Left lung (tissue), 10 donors: Measurements from ENCODE around the gene KPNA3. TPM values are rescaled to one million over a fixed set of nuclear protein-coding genes. Genes with fewer than 3 reads are reported as not detected.

ENCODE experiments used
- ATAC-seq: fragments of 200-7000 bp; cut with Tn5 transposase; one replicate; pipeline ENCODE4 v1.9.1; 2020; ENCODE audit warnings: moderate library complexity
- DNase-seq, 4 donors: peaks; one replicate each; pipeline ENCODE4 v3.0.0-alpha.2; 2013 to 2020
- H3K27ac ChIP-seq, 2 donors: fragments of 200-600 bp; sonication (generic) in 1 of 2; one replicate each; pipeline versions ENCODE4 v1.5.0 to v1.8.0; 2020 to 2021
- H3K27me3 ChIP-seq, 2 donors: fragments of 200-600 bp; sonication (generic) in 1 of 2; one replicate each; pipeline versions ENCODE4 v1.5.0 to v1.8.0; 2020 to 2021
- H3K36me3 ChIP-seq, 2 donors: fragments of 200-600 bp; sonication (generic) in 1 of 2; one replicate each; pipeline versions ENCODE4 v1.5.0 to v1.8.0; 2020 to 2021
- H3K4me1 ChIP-seq, 2 donors: fragments of 200-600 bp; one replicate each; pipeline ENCODE4 v1.8.0; 2021
- H3K4me3 ChIP-seq, 2 donors: fragments of 200-600 bp; sonication (generic) in 1 of 2; one replicate each; pipeline versions ENCODE4 v1.5.0 to v1.8.0; 2020 to 2021; ENCODE audit warnings: mild to moderate bottlenecking in 1 of 2
- H3K9me3 ChIP-seq, 2 donors: fragments of 200-600 bp; sonication (generic) in 1 of 2; one replicate each; pipeline versions ENCODE4 v1.5.0 to v1.8.0; 2020 to 2021
- intact Hi-C, 2 donors: fragments of 100-400 bp; cut with DNase I; formaldehyde crosslinking; loops; one replicate each; pipeline versions ENCODE4 v1.11.2 to v1.14.2; 2022
- polyA plus RNA-seq, 6 donors: library from polyadenylated mRNA; unstranded; fragments of 120-200 nt; gene quantifications; one replicate each; pipeline ENCODE4 v1.2.1, GENCODE V29; 2013; ENCODE audit not compliant: insufficient read length in 6 of 6
- total RNA-seq, 2 donors: library from RNA; stranded (reverse); fragmentation: NEBNext Ultra II Directional; extraction: Animal tissue kit (Norgen Biotek cat#: 25700); gene quantifications; one replicate each; pipeline ENCODE4 v1.2.1, GENCODE V29; 2021
- TF ChIP-seq, protein P1 (sequence below), 2 donors: fragments of 200-600 bp; sonication (generic) in 1 of 2; IDR thresholded peaks; one replicate each; pipeline versions ENCODE4 v1.5.0 to v1.8.0; 2021; ENCODE audit warnings: antibody characterized with exemption in 2 of 2
- donor health status: DM: no; HTN: yes; CAD: no.
- donor health status: DM: no; HTN: no; CAD: no.

KPNA3 gene
- total and polyA plus RNA-seq, 8 donors, result 31.5 to 42.0 (median 38.3) TPM

DNA sequence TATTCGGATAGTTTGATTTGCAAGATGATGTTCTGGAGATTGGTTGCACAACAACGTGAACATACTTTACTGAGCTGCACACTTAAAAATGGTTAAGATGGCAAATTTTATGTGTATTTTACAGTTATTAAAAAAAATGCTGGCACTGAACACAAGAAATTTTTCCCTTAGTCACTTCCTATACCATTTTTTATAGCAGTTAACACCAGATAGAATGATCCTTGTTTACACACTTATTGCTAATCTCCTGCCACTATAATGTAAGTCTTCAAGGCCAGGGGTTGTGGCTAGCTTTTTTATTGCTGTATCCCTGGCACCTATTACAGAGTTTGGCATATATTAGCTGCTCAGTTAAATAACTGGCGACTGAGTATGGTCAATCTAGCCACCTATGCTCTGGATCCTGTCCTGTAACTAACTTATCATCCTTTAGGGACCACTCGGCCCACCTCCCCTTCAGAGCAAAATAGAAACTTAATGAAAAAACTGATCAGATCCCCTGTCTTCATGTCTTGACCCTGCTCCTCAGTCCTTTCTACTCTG is 99.2 kb downstream of the KPNA3 start:
- DNase-seq (no peak), ATAC-seq (no peak)
- no peak overlapping the region for H3K4me3 ChIP-seq
- intact Hi-C loops, result no loop called here
- no peaks in the 10 kb centered on the region for H3K36me3 ChIP-seq
- H3K9me3 ChIP-seq, result no peaks in the 10 kb centered on the region
- H3K4me1 ChIP-seq, result peaks cover 0 to 24% of the 10 kb centered on the region in 2 donors
- no peaks in the 10 kb centered on the region for H3K27me3 ChIP-seq
- TF ChIP-seq, protein P1, sequence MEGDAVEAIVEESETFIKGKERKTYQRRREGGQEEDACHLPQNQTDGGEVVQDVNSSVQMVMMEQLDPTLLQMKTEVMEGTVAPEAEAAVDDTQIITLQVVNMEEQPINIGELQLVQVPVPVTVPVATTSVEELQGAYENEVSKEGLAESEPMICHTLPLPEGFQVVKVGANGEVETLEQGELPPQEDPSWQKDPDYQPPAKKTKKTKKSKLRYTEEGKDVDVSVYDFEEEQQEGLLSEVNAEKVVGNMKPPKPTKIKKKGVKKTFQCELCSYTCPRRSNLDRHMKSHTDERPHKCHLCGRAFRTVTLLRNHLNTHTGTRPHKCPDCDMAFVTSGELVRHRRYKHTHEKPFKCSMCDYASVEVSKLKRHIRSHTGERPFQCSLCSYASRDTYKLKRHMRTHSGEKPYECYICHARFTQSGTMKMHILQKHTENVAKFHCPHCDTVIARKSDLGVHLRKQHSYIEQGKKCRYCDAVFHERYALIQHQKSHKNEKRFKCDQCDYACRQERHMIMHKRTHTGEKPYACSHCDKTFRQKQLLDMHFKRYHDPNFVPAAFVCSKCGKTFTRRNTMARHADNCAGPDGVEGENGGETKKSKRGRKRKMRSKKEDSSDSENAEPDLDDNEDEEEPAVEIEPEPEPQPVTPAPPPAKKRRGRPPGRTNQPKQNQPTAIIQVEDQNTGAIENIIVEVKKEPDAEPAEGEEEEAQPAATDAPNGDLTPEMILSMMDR (IDR thresholded peaks at IDR 0.05), result no peak
- no peak overlapping the region for H3K27ac ChIP-seq

DNA sequence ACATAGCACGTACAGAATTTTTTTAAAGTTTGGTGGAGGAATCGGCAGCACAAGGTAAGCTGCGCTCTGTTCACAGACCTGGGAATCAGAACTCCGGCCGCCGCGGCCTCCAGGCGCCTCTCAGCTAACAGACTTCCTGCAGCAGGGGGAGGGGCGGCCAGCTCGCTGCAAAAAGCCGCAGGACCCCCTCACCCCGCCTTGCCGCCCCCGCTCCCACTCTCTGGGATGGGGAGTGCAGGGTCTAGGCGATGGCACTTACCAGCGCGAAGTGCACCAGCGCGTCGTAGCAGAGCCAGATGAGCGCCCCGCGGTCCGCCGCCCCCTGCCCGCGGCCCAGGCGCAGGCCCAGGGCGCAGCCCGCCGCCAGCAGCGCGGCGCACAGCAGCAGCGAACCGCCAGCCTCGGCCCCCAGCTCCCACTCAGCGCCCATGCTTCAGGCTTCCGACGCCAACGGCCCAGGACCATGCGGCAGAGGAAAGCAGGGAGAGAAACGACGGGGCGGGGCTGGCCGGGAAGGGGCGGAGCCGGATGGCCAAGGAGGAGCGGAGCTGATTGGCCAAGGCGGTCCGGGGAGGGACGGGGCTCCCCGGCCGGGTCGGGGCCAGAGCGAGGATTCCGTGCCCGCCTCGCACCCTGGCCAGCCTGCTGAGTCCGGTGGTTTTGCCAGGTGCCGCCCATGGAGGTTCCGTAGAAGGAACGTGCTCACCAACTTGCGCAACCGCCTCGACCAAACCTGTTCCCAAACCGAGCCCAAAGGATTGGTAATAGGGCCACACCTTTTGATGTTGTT is 101.3 kb downstream of the KPNA3 start, which contains the start of gene EBPL:
TSS of gene EBPL (minus strand) at position 492 of the 790 bp plus-strand sequence. CDS start at position 430, 62 bp downstream.
- peak; percentile 90 to 99 (median 94) for DNase-seq
- no peaks in the 10 kb centered on the region for H3K9me3 ChIP-seq
- ATAC-seq, result peak; percentile 98
- H3K4me3 ChIP-seq, result peak within 1 kb of the TSS; percentile 80 to 83
- TF ChIP-seq, protein P1 (IDR thresholded peaks at IDR 0.05), result no peak
- peaks cover 0 to 24% of the 10 kb centered on the region in 2 donors for H3K4me1 ChIP-seq
- intact Hi-C loops, result no loop called here
- no peaks in the 10 kb centered on the region for H3K27me3 ChIP-seq
- H3K36me3 ChIP-seq, result peaks cover 0 to under 1% of the 10 kb centered on the region in 2 donors
- peak within 1 kb of the TSS; percentile 73 to 82 for H3K27ac ChIP-seq

DNA sequence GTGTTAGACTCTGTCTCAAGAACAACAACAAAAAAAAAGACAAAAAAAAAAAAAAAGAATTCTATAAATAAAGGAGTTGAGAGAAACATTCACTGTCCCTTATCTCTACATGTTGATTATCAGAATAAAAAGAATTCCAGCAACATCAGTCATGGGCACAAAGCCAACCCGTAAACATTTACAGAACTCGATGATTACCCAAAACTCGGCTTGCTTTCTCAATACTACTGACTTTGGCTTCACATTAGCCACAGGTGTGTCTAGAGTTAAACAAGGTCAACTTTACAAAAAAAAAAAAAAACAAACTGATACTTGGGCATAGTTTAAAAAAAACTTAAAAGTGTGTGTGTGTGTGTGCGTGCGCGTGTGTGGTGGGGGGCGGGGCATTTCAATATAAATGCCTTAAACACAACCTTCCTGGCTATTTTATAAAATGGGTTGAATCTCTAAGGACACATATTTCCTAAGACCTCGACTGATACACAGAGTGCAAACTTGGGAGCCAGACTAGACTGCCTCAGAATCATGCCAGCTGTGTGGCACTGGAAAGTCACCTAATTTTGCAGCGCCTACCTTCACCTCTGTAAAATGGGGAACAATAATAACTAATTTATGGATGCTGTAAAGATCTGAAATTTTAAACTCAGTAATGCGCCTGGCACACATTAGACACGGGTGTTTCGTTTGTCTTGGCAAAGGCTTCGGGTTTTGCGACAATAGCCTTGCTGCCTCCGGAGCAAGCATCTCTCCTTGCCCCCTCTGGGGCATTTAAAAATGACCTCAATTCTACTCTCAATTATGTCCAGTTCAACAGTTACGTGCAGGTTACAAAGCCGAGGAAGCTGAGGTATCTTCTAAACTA is 102.1 kb downstream of the KPNA3 start:
- no peaks in the 10 kb centered on the region for H3K27me3 ChIP-seq
- H3K27ac ChIP-seq, result peak overlapping the region; percentile 73 to 82
- no peaks in the 10 kb centered on the region for H3K9me3 ChIP-seq
- TF ChIP-seq, protein P1 (IDR thresholded peaks at IDR 0.05), result no peak
- peak in 2 of 4 donors; percentile 38 to 48 for DNase-seq
- H3K4me1 ChIP-seq, result peaks cover 0 to 24% of the 10 kb centered on the region in 2 donors
- intact Hi-C loops, result no loop called here
- ATAC-seq, result peak; percentile 12
- H3K4me3 ChIP-seq, result peak overlapping the region; percentile 80 to 83
- H3K36me3 ChIP-seq, result peaks cover 0 to 6% of the 10 kb centered on the region in 2 donors

GRCh38 chr13:49683489-49683888 is 109.0 kb downstream of the KPNA3 start:
- no peak overlapping the region for H3K27ac ChIP-seq
- H3K4me3 ChIP-seq, result no peak overlapping the region
- intact Hi-C loops, result no loop called here
- no peak for ATAC-seq
- H3K9me3 ChIP-seq, result no peaks in the 10 kb centered on the region
- H3K27me3 ChIP-seq, result no peaks in the 10 kb centered on the region
- peaks cover 0 to 11% of the 10 kb centered on the region in 2 donors for H3K36me3 ChIP-seq
- no peaks in the 10 kb centered on the region for H3K4me1 ChIP-seq
- DNase-seq, result no peak
- TF ChIP-seq, protein P1 (IDR thresholded peaks at IDR 0.05), result no peak
